GM18505 (cell line): Measurements from ENCODE around the gene SYCP2.

Experiments
- ATAC-seq: cut with Tn5 transposase; IDR thresholded peaks from one replicate; pipeline ENCODE4 v1.9.1; 2021; ENCODE audit not compliant: unreplicated experiment
- POLR2A ChIP-seq: IDR thresholded peaks from 4 replicates; pipeline ENCODE4 v1.6.1; 2011; ENCODE audit warnings: borderline replicate concordance; ENCODE audit not compliant: insufficient read depth, insufficient read length; ENCODE audit errors: extremely low read depth

SYCP2 gene

DNA sequence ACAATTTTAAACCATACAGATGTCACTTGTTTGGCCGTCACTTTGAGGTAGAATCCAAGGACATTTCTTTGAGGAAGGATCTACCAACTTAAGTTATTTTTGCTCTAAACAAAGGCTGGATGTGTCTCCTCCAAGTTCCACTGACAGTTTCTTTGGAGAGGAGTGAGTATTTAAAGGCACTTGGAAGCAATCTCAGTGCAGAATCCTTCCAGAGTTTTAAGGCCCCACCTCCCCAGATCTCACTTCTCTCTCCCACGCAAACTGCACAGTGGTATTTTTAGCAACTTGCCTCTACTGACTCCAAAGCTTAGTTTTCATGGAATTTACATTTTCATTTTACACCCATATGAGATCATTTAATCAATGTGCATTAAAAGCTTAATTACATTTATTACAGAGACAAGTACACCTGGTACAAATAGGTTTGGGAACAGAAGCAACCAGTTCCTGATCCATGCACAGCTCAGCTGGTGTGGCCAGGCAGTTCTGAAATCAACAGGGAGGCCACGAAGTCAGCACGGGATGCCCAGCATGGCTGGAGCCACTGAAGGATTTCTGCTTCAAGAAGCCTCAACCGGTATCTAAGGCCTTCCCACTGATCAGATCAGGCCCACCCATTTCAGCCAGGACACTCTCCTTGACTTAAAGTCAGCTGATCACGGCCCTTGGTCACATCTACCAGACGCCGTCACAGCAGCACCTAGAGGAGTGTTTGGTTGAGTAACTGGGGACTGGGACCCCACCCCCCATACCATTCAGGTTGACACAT lies 109.8 kb downstream of the SYCP2 start:
- no peak for TF ChIP-seq POLR2A
- ATAC-seq: no peak

GRCh38 chr20:59823030-59823423 lies 110.4 kb downstream of the SYCP2 start:
- no peak for TF ChIP-seq POLR2A
- ATAC-seq: no peak

DNA sequence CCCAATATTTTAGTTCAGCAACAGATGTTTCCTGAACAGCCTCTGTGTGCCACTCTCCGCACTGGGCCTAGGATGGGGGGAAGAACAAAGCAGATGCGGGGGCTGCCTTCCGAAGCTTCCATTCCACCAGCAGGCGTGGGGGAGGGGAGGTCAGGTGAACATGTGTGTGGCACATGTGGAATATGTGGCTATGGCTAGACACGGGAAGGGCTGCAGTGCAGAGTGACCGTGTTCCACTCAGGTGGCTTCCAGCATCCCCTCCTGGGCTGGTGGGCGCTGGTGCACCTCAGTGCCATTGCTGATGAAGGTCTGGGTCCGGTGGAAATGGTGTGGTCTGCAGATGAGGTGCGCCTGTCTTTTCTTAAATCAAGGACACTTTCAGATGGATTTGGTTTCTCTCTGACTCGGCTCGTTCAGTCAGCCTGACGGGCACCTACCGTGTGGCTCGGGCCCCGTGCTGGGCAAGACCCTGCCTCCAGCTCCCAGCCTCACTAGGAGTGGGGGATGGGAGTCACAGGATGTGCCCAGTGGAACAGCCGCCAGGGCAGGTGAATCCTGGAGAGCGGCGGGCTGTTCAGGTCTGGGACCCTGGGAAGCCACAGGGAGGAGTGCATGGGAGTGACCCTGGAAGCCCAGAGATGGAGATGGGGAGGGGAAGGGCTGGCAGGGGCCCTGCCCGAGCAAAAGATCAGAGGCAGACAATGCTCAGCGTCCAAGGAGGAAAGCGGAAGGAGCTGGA lies 111.0 kb downstream of the SYCP2 start:
- TF ChIP-seq POLR2A: no peak
- ATAC-seq: no peak

DNA sequence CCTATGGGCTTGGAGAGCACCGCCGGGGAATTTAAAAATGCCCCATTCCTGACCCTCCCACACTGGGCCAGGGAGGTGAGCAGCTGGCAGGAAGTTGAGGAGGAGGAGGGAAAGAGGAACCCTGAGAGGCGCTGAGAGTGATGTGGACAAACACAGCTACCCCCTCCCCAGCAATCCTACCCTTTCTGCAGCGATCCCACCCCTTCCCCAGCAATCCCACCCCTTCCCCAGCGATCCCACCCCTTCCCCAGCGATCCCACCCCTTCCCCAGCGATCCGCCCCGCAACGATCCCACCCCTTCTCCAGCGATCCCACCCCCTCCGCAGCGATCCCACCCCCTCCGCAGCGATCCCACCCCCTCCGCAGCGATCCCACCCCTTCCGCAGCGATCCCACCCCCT lies 111.6 kb downstream of the SYCP2 start:
- ATAC-seq: no peak
- no peak for TF ChIP-seq POLR2A

DNA sequence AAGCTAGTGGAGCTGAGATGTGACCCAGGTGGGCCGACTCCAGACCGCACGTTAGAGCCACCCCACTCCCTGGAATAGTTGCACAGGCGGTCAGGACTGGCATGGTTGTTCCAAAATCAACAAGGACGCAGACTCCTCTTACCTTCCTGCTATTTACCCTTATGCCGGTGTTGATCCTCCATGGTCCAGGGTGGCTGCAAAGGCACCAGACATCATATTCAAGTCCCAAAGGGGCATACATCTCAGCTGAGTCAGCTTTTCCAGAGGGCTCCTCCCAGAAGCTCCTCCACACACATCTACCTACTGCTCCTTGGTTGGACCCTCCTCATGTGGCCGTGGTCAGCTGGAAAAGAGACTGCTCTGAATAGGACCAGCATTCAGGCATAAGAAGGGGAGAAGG lies 112.2 kb downstream of the SYCP2 start:
- no peak for TF ChIP-seq POLR2A
- no peak for ATAC-seq

GRCh38 chr20:59820204-59821041 lies 113.0 kb downstream of the SYCP2 start:
- TF ChIP-seq POLR2A: no peak
- ATAC-seq: no peak

GRCh38 chr20:59819496-59820203 lies 113.8 kb downstream of the SYCP2 start:
- no peak for ATAC-seq
- no peak for TF ChIP-seq POLR2A

GRCh38 chr20:59818911-59819310 lies 114.5 kb downstream of the SYCP2 start:
- no peak for ATAC-seq
- no peak for TF ChIP-seq POLR2A

- ATAC-seq: no peak
- TF ChIP-seq POLR2A: no peak
Measured at GRCh38 chr20:59817846-59818615, 115.4 kb downstream of the SYCP2 start.

GRCh38 chr20:59817406-59817805 lies 116.0 kb downstream of the SYCP2 start:
- no peak for ATAC-seq
- TF ChIP-seq POLR2A: no peak

DNA sequence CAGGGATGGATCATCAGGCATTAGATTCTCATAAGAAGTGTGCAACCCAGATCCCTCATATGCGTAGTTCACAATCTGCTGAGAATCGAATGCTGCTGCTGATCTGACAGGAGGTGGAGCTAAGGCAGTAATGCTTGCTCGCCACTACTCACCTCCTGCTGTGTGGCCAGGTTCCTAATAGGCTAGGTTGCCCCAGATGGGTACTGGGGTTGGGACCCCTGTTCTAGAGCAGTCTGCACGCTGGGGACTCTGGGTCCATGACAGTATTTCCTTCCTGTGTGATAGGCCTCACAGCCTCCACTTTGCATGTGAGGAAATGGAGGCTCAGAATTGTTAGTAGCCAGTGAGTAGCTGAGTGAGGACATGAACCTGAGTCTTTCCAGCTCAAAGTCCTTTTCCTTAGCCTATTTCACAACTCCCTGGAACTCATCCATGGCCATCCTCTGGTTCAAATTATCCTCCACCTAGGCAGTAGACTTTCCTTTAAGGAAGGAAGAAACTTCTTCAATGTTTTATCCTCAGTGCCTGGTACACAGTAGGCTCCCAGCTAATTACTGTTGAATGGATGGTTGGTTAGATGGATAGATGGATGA lies 117.2 kb downstream of the SYCP2 start:
- no peak for TF ChIP-seq POLR2A

GRCh38 chr20:59814840-59815340 lies 118.5 kb downstream of the SYCP2 start:
- ATAC-seq: no peak
- TF ChIP-seq POLR2A: no peak

More for the DNA sequence above, 117.2 kb downstream of the SYCP2 start:
- no peak for ATAC-seq
